K562 (cell line): ENCODE results near the gene MYO15B.

Source experiments
- C11orf30 ChIP-seq: fragments of 450-650 bp; IDR thresholded peaks from 2 replicates; pipeline ENCODE4 v1.6.1; 2016; ENCODE audit warnings: low read depth, mild to moderate bottlenecking
- CBX8 ChIP-seq: fragments of 200-600 bp; sonication (generic); IDR thresholded peaks from 2 replicates; pipeline ENCODE4 v1.6.1; 2012; ENCODE audit warnings: borderline replicate concordance, mixed run types, low read depth, mild to moderate bottlenecking, moderate library complexity, mixed read lengths, low read length, control low read depth, inconsistent platforms; ENCODE audit not compliant: poor library complexity, severe bottlenecking; ENCODE audit errors: extremely low read depth
- CREB1 ChIP-seq, 2 experiments: sonication (generic) in 1 of 2; formaldehyde crosslinking in 1 of 2; IDR thresholded peaks; 2 replicates each; pipeline versions ENCODE4 v1.6.1 to v1.8.0; 2012 to 2022; ENCODE audit warnings: inconsistent platforms in 1 of 2, mild to moderate bottlenecking in 1 of 2, missing genetic modification reagents in 1 of 2, moderate library complexity in 1 of 2
- CTBP1 ChIP-seq: fragments of 450-650 bp; IDR thresholded peaks from 2 replicates; pipeline ENCODE4 v1.6.1; 2016; ENCODE audit warnings: borderline replicate concordance
- EZH2 ChIP-seq: IDR thresholded peaks from 2 replicates; pipeline ENCODE4 v1.6.1; 2012; ENCODE audit warnings: low read depth, mild to moderate bottlenecking, inconsistent platforms, low read length, borderline replicate concordance
- JUN ChIP-seq, 2 experiments: sonication (generic) in 1 of 2; formaldehyde crosslinking in 1 of 2; IDR thresholded peaks; 2 replicates each; pipeline versions ENCODE4 v1.6.1 to v1.8.0; 2012 to 2022; ENCODE audit warnings: borderline replicate concordance in 2 of 2, mild to moderate bottlenecking in 2 of 2, improper control_type of control experiment in 1 of 2, low read depth in 1 of 2, low read length in 1 of 2, missing genetic modification reagents in 1 of 2
- POLR2AphosphoS5 ChIP-seq: IDR thresholded peaks from 2 replicates; pipeline ENCODE4 v1.6.1; 2011; ENCODE audit warnings: mild to moderate bottlenecking, low read depth, low read length, moderate library complexity; ENCODE audit not compliant: control insufficient read depth, insufficient read depth
- RUNX1 ChIP-seq: sonication (generic); IDR thresholded peaks from 2 replicates; pipeline ENCODE4 v1.6.1; 2016; ENCODE audit warnings: antibody characterized with exemption, low read depth
- SMAD3 ChIP-seq: fragments of 450-650 bp; formaldehyde crosslinking; conservative IDR thresholded peaks from 2 replicates; pipeline ENCODE4 v1.4.0; 2020; ENCODE audit warnings: mild to moderate bottlenecking
- ZNF644 ChIP-seq: fragments of 200-800 bp; sonication (Bioruptor generic); IDR thresholded peaks from 2 replicates; pipeline ENCODE4 v1.6.1; 2016; ENCODE audit warnings: low read depth, missing genetic modification characterization, missing compliant biosample characterization
- TF ChIP-seq, protein P1 (sequence below), 2 experiments: fragments of 450-650 bp; formaldehyde crosslinking in 1 of 2; IDR thresholded peaks; 2 replicates each; pipeline versions ENCODE4 v1.4.0 to v1.6.1; 2014 to 2020; ENCODE audit warnings: mild to moderate bottlenecking in 2 of 2, borderline replicate concordance in 1 of 2, low read depth in 1 of 2
- TF ChIP-seq, protein P2 (sequence below): sonication (generic); formaldehyde crosslinking; IDR thresholded peaks from 2 replicates; pipeline ENCODE4 v1.5.0; 2020; ENCODE audit warnings: missing genetic modification reagents

DNA sequence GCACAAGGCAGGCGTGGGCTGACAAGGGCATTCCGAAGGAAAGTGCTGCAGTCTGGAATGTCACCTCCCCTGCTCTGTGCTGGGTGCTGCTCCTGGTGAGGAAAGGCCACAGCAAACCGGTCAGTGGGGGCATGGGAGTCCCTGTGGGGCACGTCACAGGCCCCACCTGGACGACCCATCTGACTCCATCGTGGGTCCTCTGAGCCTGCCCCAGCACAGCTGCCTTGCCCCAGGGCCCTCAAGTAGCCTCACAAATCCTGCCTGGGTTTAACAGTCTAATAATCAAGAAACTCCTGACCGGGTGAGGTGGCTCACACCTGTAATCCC is 2.8 kb upstream of the MYO15B start:
- TF ChIP-seq RUNX1 (no peak), CBX8 (no peak), EZH2 (no peak), JUN (IDR thresholded peaks at IDR 0.05; ENCODE audit: borderline replicate concordance, low read depth, low read length) (no peak), JUN (CRISPR knock-in tag; IDR thresholded peaks at IDR 0.05; ENCODE audit: borderline replicate concordance) (no peak), SMAD3 (CRISPR knock-in tag) (no peak), CTBP1 (no peak), CREB1 (IDR thresholded peaks at IDR 0.05) (no peak), CREB1 (CRISPR knock-in tag; IDR thresholded peaks at IDR 0.05) (no peak), POLR2AphosphoS5 (no peak), C11orf30 (no peak), ZNF644 (tag) (no peak)
- TF ChIP-seq, protein P1, sequence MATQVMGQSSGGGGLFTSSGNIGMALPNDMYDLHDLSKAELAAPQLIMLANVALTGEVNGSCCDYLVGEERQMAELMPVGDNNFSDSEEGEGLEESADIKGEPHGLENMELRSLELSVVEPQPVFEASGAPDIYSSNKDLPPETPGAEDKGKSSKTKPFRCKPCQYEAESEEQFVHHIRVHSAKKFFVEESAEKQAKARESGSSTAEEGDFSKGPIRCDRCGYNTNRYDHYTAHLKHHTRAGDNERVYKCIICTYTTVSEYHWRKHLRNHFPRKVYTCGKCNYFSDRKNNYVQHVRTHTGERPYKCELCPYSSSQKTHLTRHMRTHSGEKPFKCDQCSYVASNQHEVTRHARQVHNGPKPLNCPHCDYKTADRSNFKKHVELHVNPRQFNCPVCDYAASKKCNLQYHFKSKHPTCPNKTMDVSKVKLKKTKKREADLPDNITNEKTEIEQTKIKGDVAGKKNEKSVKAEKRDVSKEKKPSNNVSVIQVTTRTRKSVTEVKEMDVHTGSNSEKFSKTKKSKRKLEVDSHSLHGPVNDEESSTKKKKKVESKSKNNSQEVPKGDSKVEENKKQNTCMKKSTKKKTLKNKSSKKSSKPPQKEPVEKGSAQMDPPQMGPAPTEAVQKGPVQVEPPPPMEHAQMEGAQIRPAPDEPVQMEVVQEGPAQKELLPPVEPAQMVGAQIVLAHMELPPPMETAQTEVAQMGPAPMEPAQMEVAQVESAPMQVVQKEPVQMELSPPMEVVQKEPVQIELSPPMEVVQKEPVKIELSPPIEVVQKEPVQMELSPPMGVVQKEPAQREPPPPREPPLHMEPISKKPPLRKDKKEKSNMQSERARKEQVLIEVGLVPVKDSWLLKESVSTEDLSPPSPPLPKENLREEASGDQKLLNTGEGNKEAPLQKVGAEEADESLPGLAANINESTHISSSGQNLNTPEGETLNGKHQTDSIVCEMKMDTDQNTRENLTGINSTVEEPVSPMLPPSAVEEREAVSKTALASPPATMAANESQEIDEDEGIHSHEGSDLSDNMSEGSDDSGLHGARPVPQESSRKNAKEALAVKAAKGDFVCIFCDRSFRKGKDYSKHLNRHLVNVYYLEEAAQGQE (IDR thresholded peaks at IDR 0.05; ENCODE audit: borderline replicate concordance): no peak
- TF ChIP-seq, protein P1 (CRISPR knock-in tag; IDR thresholded peaks at IDR 0.05; ENCODE audit: low read depth): no peak
- TF ChIP-seq, protein P2, sequence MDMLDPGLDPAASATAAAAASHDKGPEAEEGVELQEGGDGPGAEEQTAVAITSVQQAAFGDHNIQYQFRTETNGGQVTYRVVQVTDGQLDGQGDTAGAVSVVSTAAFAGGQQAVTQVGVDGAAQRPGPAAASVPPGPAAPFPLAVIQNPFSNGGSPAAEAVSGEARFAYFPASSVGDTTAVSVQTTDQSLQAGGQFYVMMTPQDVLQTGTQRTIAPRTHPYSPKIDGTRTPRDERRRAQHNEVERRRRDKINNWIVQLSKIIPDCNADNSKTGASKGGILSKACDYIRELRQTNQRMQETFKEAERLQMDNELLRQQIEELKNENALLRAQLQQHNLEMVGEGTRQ: no peak
